ENCODE data around the gene CCM2.

CCM2 gene

DNA sequence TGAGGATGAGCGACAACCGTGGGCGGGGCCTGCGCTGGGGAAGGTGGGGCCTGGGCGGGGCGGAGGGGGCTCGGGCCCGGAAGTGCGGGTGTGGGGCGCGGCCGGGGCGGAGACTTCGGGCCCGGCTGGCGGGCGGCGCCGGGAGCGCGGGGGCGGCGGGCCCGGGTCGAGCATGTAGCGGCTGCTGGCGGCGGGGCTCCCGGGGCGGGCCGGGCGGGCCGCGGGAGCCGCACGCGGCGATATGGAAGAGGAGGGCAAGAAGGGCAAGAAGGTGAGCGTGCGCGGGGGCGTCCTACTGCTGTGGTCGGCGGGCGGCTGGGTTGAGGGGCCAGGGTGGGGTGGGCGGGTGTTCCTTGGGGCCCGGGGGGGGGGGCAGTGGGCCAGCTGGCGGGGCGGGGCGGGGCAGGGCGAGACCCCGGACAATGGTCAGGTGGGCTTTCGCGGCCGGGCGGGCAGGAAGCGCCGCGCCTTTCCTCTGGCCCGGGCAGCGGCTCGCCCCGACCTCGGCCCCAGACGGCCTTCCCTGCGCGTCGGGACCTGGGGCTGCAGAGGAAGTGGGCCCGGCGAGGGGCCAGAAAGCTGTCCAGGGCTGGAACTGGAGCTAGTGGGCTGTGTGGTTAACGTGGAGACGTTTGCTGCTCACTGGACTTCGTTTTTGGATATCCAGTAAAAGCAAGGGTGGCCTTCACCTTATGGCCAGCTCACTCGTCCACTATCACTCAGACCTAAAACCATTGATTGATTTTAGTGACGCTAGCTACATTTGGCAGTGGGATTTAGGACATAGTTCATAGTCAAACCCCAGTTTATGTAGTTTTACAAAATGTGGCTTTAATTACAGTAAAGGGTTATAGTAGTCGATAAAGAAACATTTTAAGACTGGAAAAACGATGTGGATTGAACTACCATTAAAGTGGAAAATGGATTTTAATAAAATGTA, at the start of gene CCM2:
Gene CCM2, plus strand, starts transcription at position 109 of the 940 bp plus-strand sequence. Its CDS starts 133 bp downstream, at position 242.
- no peak for DNase-seq (ENCODE audit: low read depth in 2 of 2)

DNA sequence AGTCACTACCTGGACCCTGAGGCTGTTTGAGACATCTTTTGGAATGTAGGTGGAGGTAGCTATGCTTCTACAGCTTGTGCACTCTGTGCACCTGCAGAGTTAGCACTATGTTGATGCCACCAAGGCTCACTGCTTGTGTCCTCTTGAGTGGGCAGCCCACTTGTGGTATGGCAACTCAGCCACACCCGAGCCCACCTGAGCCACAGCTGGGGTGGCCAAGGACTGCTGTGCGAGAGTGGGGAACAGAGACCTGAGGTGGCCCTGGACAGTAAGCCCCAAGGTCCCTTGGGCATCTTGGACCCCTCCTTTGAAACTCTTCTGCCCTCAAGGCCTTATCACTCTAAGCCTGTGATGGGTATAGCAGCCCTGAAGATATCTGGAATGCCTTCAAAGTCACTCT, 46.8 kb upstream of the CCM2 start:
- no peak for DNase-seq (ENCODE audit: low read depth in 2 of 2)

DNA sequence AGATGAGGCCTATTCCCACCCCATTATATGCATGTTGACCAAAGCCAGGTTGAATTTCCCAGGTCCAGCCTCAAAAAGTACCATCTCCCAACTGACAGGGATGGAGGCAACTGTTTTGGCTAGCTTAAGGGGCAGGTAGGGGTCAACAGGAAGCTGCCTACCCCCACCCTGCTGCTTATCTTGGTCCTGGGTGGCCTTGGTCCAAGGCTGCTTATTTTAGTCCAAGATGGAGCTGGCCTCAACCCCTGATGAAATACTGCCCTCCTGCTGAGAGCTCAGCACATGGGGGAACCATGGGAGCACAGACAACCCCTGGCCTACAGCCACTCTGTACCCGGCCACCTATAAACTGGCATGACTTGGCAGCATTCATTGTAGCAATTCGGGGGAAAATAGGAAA, 44.3 kb upstream of the CCM2 start:
- no peak for DNase-seq (ENCODE audit: low read depth in 2 of 2)

DNA sequence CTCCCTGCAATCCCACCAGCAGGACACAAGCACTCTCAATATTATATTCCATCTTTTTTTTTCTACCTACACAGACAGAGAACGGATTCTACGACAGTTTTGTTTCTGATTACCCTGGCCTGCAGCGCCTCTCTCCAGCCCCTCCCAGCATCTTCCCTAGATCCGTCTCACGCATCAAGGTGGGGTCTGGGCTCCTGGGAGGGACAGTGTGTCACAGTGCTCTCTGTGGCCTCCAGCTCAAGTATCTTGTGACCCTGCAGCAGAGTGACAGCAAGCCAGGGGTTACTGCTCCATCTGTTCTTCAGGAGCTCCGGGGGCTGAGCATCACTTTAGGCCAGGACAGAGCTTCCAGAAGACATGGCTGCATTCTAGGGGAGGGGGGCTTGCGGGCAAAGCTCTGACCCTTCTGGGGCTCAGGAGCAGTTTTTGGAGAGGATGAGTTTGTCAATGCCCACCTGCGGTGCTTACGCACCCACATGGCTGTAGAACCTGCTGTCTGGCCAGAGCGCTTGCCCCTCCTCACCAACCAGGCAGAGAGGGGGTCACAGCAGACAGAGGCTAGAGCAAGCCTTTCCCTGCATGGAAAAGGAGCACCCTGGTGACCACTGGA, 43.7 kb upstream of the CCM2 start:
- no peak for DNase-seq (ENCODE audit: low read depth in 2 of 2)

DNA sequence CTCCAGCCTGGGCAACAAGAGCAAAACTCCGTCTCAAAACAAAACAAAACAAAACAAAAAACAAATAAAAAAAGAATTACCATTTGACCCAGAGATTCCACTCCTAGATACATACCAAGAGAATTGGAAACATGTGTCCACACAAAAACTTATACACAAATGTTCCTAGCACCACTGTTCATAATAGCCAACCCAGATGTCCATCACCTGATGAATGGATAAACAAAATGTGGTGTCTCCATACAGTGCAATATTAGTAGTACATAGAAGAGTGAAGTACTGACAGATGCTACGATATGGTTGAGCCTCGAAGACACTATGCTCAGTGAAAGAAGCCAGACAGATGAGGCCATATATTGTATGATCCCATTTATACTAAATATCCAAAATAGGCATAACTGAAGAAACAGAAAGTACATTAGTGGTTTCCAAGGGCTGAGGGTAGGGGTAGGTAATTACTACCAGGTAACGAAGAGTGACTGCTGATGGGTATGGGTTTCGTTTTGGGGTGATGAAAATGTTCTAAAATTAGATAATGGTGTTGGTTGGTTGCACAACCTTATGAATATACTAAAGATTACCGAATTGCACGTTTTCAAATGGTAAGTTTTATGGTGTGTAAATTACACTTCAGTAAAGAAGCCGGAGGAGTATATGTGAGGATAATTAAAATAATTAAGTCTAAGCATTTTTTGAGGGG, 41.2 kb upstream of the CCM2 start:
- no peak for DNase-seq (ENCODE audit: low read depth in 2 of 2)

DNA sequence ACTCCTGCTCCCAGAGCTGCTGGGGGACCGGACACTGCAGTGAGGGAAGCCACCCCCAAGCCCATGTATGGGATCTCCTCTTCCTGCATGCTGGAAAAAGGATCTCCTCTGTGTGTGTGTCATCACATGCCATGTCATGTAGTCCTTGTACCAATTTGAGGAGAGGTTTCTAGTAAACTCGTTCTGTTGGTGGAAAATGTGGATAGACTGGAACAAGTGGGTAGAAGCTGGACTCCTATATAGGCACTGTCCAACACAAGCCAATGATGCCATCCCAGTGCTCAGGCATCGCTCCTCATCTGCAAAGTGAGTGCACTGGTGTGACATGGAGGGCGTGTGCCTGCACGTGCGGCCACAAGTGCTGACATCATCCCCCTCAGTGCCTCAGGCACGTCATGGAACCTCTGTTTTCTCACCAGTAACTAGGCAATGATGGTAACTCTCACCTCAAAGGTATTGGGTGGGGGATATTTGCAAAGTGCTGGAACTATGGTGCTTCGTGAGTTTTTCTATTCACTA, 40.5 kb upstream of the CCM2 start:
- no peak for DNase-seq (ENCODE audit: low read depth in 2 of 2)

DNA sequence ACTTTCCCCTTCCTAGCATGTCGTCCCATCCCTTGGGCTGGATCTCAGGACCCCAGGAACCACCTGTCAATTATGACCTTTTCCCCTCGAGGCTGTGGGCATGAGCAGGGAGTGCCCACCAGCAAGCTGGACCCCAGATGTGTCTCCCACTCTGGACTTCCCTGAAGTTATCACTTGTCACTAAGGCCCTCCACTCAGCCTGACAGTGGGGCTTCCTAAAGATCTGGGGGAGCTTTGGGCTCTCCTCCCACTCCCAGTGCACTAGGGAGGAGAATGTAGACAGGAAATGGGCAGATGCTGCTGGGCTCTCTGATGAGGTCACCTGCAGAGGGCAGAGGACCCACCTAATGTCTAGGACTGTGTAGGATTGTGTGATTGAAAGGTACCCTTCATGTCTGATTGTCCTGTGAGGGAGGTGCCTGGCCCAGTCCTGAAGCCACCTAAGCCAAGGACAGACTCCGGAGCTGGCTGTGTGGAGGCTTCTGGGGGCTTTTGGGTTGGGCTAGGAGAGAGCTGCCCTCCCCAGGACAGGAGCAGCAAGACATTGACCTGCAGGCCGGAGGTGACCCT, 39.9 kb upstream of the CCM2 start:
- no peak for DNase-seq (ENCODE audit: low read depth in 2 of 2)

DNA sequence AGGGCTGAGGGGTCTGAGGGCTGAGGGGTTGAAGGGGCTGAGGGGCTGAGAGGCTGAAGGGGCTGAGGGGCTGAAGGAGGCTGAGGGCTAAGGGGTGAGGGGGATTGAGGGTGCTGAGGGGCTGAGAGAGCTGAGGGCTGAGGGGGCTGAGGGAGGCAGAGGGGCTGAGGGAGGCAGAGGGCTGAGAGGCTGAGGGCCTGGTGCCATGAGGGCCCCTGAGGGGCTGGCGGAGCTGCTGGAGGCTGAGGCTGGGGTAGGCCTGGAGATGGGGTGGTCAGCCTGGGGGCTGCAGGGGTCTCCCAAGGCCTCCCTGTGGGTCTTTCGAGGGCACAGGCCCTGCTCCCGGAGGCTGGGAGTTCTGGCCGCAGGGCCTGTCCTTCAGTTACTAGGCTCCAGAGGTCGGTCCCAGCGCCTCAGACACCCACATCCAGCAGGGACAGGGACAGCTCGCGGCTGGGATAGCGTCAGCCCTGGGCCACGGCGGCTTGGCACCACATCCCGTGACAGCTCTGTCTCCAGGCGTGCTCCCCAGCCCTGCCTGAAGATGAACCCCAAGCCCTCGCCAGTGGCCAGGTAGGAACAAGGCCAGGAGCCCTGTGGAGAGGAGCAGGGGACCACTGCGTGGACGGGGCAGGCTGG, 38.0 kb upstream of the CCM2 start:
- DNase-seq (ENCODE audit: low read depth in 2 of 2) = no peak

DNA sequence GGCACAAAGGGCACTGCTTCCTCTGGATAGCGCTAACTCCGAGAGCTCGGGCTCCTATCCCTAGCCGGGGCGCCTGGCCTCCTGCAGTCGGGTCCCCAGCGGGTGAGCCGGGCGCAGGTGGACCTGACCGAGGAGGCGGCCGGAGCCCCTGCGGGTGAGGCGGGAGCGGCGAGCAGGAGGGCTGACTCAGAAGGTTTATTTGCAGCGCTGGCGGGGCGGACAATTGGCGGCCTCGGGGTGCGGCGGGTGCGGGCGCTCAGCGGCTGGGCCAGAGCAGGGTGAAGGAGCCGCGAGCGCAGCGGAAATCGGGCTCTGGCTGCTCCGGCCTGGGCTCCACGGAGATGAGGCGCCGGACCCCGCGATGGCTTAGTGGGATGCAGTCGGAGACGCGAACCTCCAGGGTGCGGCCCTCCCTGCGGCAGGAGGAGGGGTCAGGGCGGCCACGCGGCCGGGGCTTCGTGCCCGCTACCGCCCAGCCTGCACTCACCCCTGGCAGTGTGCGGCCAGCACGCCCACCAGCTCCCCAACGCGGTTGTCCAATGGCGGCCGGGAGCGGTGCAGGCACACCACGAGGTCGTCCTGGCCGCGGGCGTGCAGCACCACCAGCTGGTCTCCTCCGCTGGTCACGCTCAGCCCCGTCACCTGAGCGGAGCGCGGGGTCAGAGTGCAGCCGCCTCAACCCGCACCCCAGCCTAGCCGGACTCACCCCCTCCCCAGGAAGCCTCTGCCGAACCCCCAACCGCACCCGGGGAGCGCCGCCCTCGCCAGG, 37.3 kb upstream of the CCM2 start:
- no peak for DNase-seq (ENCODE audit: low read depth in 2 of 2)

DNA sequence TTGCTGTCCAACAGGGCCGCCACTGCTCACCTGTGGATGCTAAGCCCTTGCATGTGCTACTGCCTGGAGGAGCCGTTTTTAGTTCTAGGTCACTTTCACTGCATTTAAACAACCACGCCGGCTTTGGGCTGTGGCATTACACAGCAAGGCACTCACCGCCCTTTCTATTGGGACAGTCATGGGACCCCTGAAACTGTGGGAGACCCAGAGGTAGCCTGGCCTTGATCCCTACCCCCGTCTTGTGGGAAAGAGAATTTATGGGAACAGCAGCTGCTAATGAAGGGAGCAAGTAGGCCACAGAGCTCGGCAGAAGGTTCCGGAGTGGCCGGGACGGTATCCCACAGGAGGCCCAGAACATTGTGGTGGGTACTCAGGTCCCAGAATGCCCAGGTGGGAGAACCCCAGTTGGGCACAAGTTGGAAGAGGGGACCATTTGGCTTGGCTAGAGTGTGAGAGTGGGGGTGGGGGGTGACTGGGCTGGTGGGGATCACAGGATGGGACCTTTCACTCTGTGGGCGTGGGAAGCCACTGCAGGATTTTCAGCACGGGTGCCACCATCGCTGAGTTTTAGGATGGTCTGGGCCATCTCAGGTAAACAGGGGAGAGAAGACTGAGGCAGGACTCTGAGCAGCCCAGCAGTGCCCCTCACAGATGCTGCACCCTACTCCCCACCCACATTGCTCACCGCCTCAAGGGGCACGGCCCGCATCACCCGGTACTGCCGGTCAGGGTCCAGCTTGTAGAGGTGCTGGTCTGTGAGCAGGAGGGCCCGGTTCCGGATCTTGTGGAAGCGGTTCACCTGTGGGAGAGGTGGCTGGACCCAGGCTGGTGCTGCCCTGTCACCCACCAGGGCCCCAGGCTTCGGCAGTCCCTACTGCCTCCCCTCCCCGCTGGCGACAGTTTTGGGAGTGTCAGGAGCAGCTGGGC, 36.4 kb upstream of the CCM2 start:
- no peak for DNase-seq (ENCODE audit: low read depth in 2 of 2)

DNA sequence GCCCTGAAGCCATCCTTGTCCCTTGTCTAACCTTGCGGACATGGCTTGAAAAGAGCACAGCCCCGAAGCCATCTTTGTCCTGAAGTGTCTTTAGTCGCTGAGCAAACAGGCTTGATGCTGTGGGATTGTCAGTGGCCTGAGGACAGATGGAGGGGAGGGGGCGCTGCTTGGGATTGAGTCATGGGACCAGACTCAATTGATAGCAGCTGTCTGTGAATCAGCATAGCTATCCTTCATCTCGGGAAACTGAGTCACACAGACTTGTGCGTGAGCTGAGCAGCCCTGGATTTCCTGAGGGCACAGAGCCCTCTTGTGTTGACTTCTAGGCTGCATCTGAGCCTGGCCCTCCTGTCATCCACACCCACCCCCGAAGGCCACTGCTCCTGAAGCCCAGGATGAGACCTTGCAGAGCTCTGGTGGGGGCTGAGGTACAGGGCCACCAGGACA, 35.6 kb upstream of the CCM2 start:
- DNase-seq (ENCODE audit: low read depth in 2 of 2) = no peak

DNA sequence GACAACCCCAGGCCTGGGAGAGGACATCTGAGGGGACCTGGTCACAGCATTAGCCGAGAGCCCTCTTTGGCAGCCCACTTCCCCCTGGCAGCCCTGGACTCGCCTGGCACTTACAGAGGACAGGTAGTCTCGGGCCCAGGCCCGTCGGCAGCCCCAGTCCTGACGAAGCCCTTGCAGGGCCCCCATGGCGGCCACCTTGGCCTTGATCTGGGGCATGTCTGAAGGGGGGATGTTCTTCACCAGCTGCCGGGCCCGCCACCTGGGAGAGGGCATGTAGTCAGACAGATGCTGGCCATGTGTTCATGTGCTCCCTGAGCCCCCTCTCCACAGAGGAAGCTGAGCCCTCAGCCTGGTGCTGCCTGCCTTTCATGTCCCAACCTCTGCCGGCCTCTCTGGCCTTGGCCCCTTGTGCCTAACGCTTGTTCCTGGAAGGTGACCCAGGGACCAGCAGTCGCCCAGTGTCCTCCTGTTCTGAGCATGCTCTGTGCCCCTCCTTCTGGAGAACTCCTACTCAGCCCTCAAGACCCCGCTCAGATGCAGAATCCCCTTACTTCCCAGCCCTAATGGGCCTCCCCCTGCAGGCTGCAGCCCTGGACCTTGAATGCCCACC, 35.1 kb upstream of the CCM2 start:
- DNase-seq (ENCODE audit: low read depth in 2 of 2) = no peak

DNA sequence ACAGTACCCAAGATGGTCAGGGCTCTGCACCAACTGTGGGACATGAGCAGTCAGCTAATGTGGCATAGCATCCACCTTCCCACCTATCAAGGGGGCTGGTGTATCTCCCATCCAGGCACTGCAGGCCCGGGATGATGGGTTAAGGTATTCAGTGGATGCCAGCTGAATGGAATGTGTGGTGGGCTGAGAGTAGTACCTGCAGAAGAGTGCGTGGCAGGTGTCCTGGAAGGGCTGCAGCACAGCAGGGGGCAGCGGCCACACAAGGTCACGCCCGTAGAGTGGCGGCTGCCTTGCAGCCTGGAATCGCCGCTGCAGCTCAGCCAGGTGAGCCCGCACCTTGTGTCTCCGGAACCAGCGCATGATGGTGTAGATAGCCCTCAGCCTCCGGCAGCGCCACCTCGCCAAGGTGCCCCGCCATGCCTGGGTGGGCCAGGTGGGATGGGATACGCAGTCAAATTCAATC, 34.5 kb upstream of the CCM2 start:
- DNase-seq (ENCODE audit: low read depth in 2 of 2) = no peak

DNA sequence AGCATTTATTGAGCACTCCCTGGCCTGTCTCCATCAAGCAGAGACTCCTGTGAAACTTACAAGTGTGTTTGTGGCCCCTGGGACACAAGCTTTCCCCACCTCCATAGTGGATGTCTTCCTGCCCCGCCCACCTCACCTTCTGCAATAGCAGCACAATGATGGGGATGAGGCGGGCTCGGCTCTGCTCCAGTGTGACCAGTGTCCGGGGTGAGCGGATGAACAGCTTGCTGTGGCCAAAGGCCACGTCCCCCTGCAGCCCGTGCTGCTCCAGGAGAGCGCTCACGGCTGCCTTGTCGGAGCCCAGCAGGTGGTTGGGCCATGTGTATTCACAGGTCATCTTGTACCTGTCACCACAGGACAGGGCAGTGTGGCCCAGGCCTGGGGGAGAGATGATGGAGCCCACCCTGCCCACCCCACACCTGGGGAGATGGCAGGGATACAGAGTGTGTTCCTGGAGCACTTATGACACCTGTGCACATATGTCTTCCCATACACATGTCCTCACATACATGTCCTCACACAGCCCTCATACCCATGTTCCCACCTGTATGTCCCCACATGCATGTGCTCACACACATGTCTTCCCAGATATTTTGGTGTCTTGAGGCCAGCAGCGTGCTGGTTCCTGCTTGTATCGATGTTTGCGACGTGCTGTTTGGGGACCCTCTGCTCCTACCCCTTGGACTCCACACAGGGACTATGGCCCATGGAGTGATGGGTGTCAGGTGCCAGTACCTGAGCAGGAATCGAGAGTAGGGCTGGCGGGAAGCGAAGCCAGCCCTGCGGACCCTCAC, 33.9 kb upstream of the CCM2 start:
- DNase-seq (ENCODE audit: low read depth in 2 of 2) = no peak

DNA sequence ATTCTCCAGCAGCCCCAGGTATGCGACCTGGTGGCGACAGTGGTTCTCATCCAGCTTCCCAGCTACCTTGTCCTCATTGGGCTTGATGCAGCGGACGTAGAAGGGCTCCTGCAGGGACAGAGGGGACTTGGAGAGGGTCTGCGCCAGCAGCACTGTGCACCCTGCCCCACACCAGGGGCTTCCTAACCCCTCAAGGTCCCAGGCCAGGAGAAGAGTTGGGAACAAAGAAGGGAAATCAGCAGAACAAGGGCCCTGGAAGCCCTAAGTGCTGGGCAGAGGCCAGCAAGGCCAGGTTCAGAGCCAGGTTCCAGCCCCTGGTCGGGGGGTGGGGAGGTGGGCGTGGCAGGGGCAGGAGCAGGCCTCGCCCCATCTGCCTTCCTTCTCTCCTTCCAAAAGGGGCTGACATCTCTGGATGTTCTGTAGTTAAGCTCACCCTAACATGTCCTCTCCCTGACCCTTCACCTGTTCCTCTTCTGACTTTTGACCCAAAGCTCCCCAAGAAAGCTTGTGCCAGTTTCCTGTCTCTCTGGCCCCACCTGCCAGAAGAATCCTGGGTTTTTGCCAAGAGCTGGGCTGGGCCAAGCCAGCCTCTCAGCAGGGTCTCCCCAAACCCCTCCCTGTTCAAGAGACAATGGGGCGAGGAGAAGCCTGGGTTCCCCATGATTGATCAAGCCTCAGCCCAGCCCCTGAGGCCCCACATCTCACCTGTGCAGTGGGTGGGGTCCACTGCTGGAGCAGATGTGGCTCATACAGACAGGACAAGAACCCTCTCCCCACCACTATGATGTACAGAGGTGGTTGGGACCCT, 33.1 kb upstream of the CCM2 start:
- DNase-seq (ENCODE audit: low read depth in 2 of 2) = no peak

DNA sequence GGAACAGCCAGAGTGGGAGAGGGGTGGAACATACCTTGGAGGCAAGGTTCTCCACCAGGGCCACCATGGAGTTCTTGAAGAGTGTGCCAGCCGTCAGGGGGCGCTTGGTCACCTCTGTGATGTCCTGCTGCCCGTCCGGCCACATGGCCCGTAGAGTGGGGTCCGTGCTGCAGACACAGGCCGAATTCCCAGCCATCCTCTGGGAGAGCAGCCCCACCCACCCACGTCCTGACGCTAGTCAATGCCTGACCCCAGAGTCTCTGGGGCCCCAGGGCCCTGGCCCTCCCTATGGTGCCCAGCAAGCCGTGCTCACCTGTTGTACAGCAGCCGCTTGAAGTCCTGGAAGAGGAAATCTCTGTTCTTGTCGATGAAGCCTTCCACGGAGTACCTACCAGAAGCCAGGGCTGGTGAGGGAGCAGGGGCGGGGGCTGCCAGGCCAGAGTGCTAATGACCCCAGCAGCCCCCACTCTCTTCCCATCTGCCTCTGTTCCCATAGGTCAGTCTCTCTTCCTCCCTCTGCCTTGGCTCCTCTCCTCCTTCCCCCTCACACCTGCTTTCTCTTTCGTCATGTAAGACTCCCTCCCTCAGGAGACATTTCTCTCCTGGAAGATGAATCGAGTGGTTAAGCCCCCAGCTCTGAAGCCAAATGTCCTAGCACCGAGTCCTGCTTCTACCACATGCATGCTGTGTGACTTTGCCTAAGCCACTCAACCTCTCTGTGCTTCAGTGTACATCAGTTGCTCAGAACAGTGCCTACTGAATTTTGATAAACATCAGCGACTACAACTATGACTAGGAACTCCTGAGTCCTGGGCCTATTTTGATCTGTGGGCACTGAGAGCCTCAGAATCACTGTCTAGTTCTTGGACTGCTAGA, 32.2 kb upstream of the CCM2 start:
- no peak for DNase-seq (ENCODE audit: low read depth in 2 of 2)

Data from fibroblast of skin of left biceps (primary cell).